ENCODE data around the gene CACNB4.
A peak's percentile ranks its signal among the peaks of the same experiment; 100 is the strongest.

The CACNB4 gene

DNA sequence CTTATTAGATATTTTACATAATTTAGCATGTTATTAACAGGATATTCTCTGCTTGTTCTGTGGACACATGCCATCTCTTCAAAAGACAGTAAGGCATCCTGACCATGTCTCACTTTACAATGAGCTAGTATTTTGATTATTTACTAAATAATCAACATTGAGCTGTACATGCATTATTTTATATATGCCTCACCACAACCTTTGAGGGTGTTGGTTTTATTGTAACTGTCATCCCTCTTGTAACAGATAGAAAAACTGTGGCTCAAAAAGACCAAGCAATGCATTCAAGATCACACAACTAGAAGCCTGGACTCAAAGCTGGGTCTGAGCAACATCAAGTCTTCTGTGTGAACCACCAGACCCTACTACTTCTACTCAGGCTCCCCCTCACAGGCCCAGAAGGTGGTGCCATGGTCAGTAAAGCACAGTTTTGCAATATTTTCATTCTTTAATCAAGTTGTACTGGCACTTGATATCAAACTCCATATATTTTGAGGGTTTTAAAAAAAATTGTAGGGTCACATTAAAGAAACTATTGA, 165.5 kb downstream of the CACNB4 start:
- TF ChIP-seq, protein P1, sequence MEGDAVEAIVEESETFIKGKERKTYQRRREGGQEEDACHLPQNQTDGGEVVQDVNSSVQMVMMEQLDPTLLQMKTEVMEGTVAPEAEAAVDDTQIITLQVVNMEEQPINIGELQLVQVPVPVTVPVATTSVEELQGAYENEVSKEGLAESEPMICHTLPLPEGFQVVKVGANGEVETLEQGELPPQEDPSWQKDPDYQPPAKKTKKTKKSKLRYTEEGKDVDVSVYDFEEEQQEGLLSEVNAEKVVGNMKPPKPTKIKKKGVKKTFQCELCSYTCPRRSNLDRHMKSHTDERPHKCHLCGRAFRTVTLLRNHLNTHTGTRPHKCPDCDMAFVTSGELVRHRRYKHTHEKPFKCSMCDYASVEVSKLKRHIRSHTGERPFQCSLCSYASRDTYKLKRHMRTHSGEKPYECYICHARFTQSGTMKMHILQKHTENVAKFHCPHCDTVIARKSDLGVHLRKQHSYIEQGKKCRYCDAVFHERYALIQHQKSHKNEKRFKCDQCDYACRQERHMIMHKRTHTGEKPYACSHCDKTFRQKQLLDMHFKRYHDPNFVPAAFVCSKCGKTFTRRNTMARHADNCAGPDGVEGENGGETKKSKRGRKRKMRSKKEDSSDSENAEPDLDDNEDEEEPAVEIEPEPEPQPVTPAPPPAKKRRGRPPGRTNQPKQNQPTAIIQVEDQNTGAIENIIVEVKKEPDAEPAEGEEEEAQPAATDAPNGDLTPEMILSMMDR (conservative IDR thresholded peaks at IDR 0.05; ENCODE audit: low read depth) = no peak
- no peak overlapping the region for H3K27ac ChIP-seq
- CTCF ChIA-PET = no interaction called here
- DNase-seq (ENCODE audit: low spot score) = no peak
- POLR2A ChIA-PET (ENCODE audit: low non-redundant PET) = no interaction called here

- POLR2A ChIA-PET (ENCODE audit: low non-redundant PET) = no interaction called here
- no peak for DNase-seq (ENCODE audit: low spot score)
- CTCF ChIA-PET = interaction anchor here (0.7 to 1.1 kb wide), 2 partner anchors 94 to 95 kb away, joined by 5 read pairs; no protein-coding TSS in a partner anchor
- TF ChIP-seq, protein P1 (conservative IDR thresholded peaks at IDR 0.05; ENCODE audit: low read depth) = no peak
- H3K27ac ChIP-seq = no peak overlapping the region
Observed at GRCh38 chr2:151931756-151932155, 167.1 kb downstream of the CACNB4 start.

DNA sequence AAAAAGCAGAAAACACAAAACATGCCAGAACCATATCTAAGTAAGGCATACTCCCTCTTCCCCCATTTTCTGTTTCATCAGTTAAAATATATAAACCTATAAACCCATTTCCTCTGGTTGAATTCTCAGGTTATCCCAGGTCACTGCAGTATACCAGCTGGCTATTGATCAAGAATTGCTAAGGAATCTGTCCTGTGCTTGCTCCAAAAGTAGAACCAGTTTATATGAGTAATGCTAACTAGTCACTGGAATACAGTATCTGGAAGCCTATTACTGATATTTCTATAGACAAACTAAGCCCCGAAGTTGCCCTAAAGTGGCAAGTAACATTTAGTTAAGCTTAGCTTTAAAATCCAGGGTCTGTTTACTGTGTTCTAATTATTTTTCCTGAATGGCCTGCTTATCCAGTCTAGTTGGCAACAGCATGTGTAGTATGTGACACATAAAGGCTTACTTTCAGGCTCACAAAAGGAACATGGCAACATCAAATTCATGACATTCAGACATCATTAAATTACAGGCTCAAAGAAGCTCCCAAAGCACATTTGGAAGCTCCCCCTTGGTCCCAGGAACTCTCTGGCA, 167.7 kb downstream of the CACNB4 start:
- ChIA-PET POLR2A (ENCODE audit: low non-redundant PET) (no interaction called here), CTCF (interaction anchor here (0.7 to 1.1 kb wide), 2 partner anchors 94 to 95 kb away, joined by 5 read pairs; no protein-coding TSS in a partner anchor)
- TF ChIP-seq, protein P1 (conservative IDR thresholded peaks at IDR 0.05; ENCODE audit: low read depth) = no peak
- DNase-seq (ENCODE audit: low spot score) = no peak
- H3K27ac ChIP-seq = no peak overlapping the region

DNA sequence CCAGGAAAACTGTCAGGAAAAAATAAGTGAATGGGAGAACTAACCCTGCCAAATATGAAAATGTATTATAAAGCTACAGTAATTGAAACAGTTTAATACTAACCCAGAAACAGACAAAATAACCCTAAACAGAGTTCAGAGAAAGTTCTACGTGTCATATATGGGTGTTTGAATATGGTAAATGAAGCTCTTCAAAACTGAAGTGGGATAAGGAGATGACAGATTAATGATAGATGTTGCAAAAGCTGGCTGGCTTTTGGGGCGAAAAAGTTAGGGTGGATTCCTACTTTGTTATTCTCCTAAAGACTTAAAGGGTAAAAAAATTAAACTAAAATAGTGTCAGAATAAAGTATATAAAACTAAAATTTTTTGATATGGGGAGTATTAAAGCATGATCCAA, 168.8 kb downstream of the CACNB4 start:
- POLR2A ChIA-PET (ENCODE audit: low non-redundant PET) = no interaction called here
- TF ChIP-seq, protein P1 (conservative IDR thresholded peaks at IDR 0.05; ENCODE audit: low read depth) = no peak
- CTCF ChIA-PET = no interaction called here
- H3K27ac ChIP-seq = no peak overlapping the region
- no peak for DNase-seq (ENCODE audit: low spot score)

DNA sequence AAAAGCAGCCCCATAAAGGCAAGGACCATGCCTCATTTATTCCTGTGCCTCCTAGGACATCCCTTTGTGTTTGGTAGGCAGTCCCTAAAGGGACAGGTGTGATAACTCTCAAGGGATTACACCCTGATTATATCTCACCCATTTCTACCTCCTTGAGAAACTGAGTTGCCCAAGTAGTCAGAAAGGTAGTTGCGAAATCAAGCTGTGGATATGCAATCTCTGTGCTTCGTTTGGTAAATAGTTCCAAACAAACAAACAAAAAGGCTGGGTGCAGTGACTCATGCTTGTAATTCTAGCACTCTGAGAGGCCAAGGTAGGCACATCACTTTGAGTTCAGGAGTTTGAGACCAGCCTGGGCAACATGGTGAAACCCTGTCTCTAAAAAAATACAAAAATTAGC, 170.5 kb downstream of the CACNB4 start:
- POLR2A ChIA-PET (ENCODE audit: low non-redundant PET) = interaction anchor here (0.9 kb wide), 1 partner anchor 101 kb away, joined by 4 read pairs; the partner anchor contains the start of gene ARL5A
- no peak overlapping the region for H3K27ac ChIP-seq
- CTCF ChIA-PET = no interaction called here
- DNase-seq (ENCODE audit: low spot score) = peak; percentile 50
- TF ChIP-seq, protein P1 (conservative IDR thresholded peaks at IDR 0.05; ENCODE audit: low read depth) = no peak

- POLR2A ChIA-PET (ENCODE audit: low non-redundant PET) = interaction anchor here (0.9 kb wide), 1 partner anchor 100 kb away, joined by 4 read pairs; the partner anchor contains the start of gene ARL5A
- CTCF ChIA-PET = no interaction called here
- TF ChIP-seq, protein P1 (conservative IDR thresholded peaks at IDR 0.05; ENCODE audit: low read depth) = no peak
- peak overlapping the region; percentile 55 for H3K27ac ChIP-seq
- DNase-seq (ENCODE audit: low spot score) = no peak
Observed at GRCh38 chr2:151927501-151928221, 171.2 kb downstream of the CACNB4 start.
